ENCODE measurements around the gene INAFM2. TPM values are rescaled to one million over a fixed set of nuclear protein-coding genes. Genes with fewer than 3 reads are reported as not detected.

INAFM2 gene
- total RNA-seq, 1 donor from 2014 or later, result 12.0 TPM

- intact Hi-C loops (cut with micrococcal nuclease), result no loop called here
Observed at GRCh38 chr15:40340038-40340739, 16.7 kb downstream of the INAFM2 start.

GRCh38 chr15:40340740-40341400, 17.4 kb downstream of the INAFM2 start, which contains the start of gene CCDC9B:
Gene CCDC9B, minus strand, starts transcription at chr15:40340939. Its CDS starts 120 bp downstream, at chr15:40340819.
- intact Hi-C loops (cut with micrococcal nuclease), result no loop called here

GRCh38 chr15:40342416-40343320, 19.2 kb downstream of the INAFM2 start:
- intact Hi-C loops (cut with micrococcal nuclease), result no loop called here

GRCh38 chr15:40343512-40343911, 20.0 kb downstream of the INAFM2 start:
- intact Hi-C loops (cut with micrococcal nuclease), result no loop called here

GRCh38 chr15:40344217-40344616, 20.7 kb downstream of the INAFM2 start:
- intact Hi-C loops (cut with micrococcal nuclease), result loop anchor here (1.0 kb wide), 3 partner anchors 14 to 78 kb away; partner anchors contain the start of gene DISP2

GRCh38 chr15:40344631-40345120, 21.2 kb downstream of the INAFM2 start:
- intact Hi-C loops (cut with micrococcal nuclease), result loop anchor here (1.0 kb wide), 3 partner anchors 14 to 78 kb away; partner anchors contain the start of gene DISP2

- intact Hi-C loops (cut with micrococcal nuclease), result no loop called here
Observed at GRCh38 chr15:40345225-40345866, 21.9 kb downstream of the INAFM2 start.

- intact Hi-C loops (cut with micrococcal nuclease), result no loop called here
Observed at GRCh38 chr15:40345867-40346578, 22.5 kb downstream of the INAFM2 start.

GRCh38 chr15:40346579-40347558, 23.4 kb downstream of the INAFM2 start:
- intact Hi-C loops (cut with micrococcal nuclease), result no loop called here

GRCh38 chr15:40347559-40348473, 24.3 kb downstream of the INAFM2 start:
- intact Hi-C loops (cut with micrococcal nuclease), result no loop called here

- intact Hi-C loops (cut with micrococcal nuclease), result no loop called here
Observed at GRCh38 chr15:40348474-40348870, 25.0 kb downstream of the INAFM2 start.

- intact Hi-C loops (cut with micrococcal nuclease), result no loop called here
Observed at GRCh38 chr15:40349163-40349562, 25.7 kb downstream of the INAFM2 start.

- intact Hi-C loops (cut with micrococcal nuclease), result no loop called here
Observed at GRCh38 chr15:40352281-40352901, 28.9 kb downstream of the INAFM2 start.

- intact Hi-C loops (cut with micrococcal nuclease), result no loop called here
Observed at GRCh38 chr15:40353697-40354096, 30.2 kb downstream of the INAFM2 start.

- intact Hi-C loops (cut with micrococcal nuclease), result loop anchor here (5.0 kb wide), 1 partner anchor 213 kb away; the partner anchor contains the start of genes CCDC32 and RPUSD2
Observed at GRCh38 chr15:40354408-40355171, 31.1 kb downstream of the INAFM2 start.

GRCh38 chr15:40355976-40356585, 32.6 kb downstream of the INAFM2 start:
- intact Hi-C loops (cut with micrococcal nuclease), result loop anchor here (5.0 kb wide), 1 partner anchor 211 kb away; the partner anchor contains the start of genes CCDC32 and RPUSD2

All from T-helper 1 cell treated with Interleukin-12 subunit alpha and Interleukin-12 subunit beta and Interleukin-4 antibody, amounts not matched to agents 30 ng/mL and 1 ng/mL, for 36 hours (primary cell).